CD4-positive, alpha-beta T cell treated with Interleukin-15 for 1 hour (primary cell): ENCODE measurements around the gene B4GALT2.

Experiments
- DNase-seq: peaks from one replicate; pipeline ENCODE4 v3.0.0-alpha.2; 2020

The B4GALT2 gene

GRCh38 chr1:43978551-43979260 lies at the start of gene B4GALT2:
Gene B4GALT2, plus strand, starts transcription at chr1:43979210. Its CDS starts 1,951 bp downstream, at chr1:43981161.
- DNase-seq: no peak

- DNase-seq: no peak
These were observed 48.7 kb upstream of the B4GALT2 start for GRCh38 chr1:43930168-43930948.

GRCh38 chr1:43930949-43931275 lies 48.1 kb upstream of the B4GALT2 start:
- no peak for DNase-seq

- no peak for DNase-seq
These were observed 47.0 kb upstream of the B4GALT2 start for GRCh38 chr1:43931711-43932660.

GRCh38 chr1:43932786-43933385 lies 46.1 kb upstream of the B4GALT2 start:
- no peak for DNase-seq

- no peak for DNase-seq
These were observed 45.5 kb upstream of the B4GALT2 start, which contains the start of gene ARTN for GRCh38 chr1:43933386-43934100. Gene ARTN, plus strand, starts transcription at chr1:43933801. Its CDS starts 1,856 bp downstream, at chr1:43935657.

GRCh38 chr1:43934101-43934985 lies 44.7 kb upstream of the B4GALT2 start:
- DNase-seq: peak; percentile 56

- DNase-seq: no peak
These were observed 44.1 kb upstream of the B4GALT2 start for GRCh38 chr1:43934986-43935324.

GRCh38 chr1:43935711-43936427 lies 43.1 kb upstream of the B4GALT2 start:
- DNase-seq: no peak

GRCh38 chr1:43936431-43937151 lies 42.4 kb upstream of the B4GALT2 start:
- no peak for DNase-seq

GRCh38 chr1:43937179-43937865 lies 41.7 kb upstream of the B4GALT2 start:
- DNase-seq: no peak

- no peak for DNase-seq
These were observed 40.6 kb upstream of the B4GALT2 start for GRCh38 chr1:43938383-43938782.

GRCh38 chr1:43938892-43939587 lies 40.0 kb upstream of the B4GALT2 start:
- DNase-seq: no peak

- no peak for DNase-seq
These were observed 36.6 kb upstream of the B4GALT2 start for GRCh38 chr1:43942411-43942810.

GRCh38 chr1:43944860-43945259 lies 34.1 kb upstream of the B4GALT2 start:
- DNase-seq: no peak

- no peak for DNase-seq
These were observed 33.3 kb upstream of the B4GALT2 start for GRCh38 chr1:43945674-43946235.

GRCh38 chr1:43946236-43947060 lies 32.6 kb upstream of the B4GALT2 start, which contains the start of gene IPO13:
Gene IPO13, plus strand, starts transcription at chr1:43946950. Its CDS starts 651 bp downstream, at chr1:43947601.
- peak; percentile 94 for DNase-seq
